H54 (cell line): ENCODE data around the gene SPON1.
A peak's percentile ranks its signal among the peaks of the same experiment; 100 is the strongest.
"Not testable (repeated sequence)": the region's sequence is repeated elsewhere in the genome, so short reads cannot be mapped to it uniquely, and the experiment has no call there.

Source experiments
- DNase-seq: peaks from one replicate; pipeline ENCODE4 v3.0.0; 2011; ENCODE audit warnings: low spot score, mixed read lengths; ENCODE audit not compliant: insufficient read length
- FAIRE-seq: peaks from 3 replicates; lab custom pipeline; 2011; peaks lifted over from hg19 to GRCh38; lab: Jason Lieb, UNC
- POLR2A ChIP-seq: IDR thresholded peaks from 2 replicates; pipeline ENCODE4 v1.6.1; 2011; ENCODE audit warnings: low read depth, mild to moderate bottlenecking, low read length

Gene SPON1

GRCh38 chr11:13931356-13931755 lies 31.2 kb upstream of the SPON1 start:
- FAIRE-seq: no peak
- DNase-seq: no peak

GRCh38 chr11:13937154-13937553 lies 25.4 kb upstream of the SPON1 start:
- FAIRE-seq: not testable (repeated sequence)

More at GRCh38 chr11:13931356-13931755, 31.2 kb upstream of the SPON1 start:
- TF ChIP-seq POLR2A: no peak

GRCh38 chr11:13938829-13939228 lies 23.7 kb upstream of the SPON1 start:
- DNase-seq, FAIRE-seq: not testable (repeated sequence)

More at GRCh38 chr11:13937154-13937553, 25.4 kb upstream of the SPON1 start:
- DNase-seq: not testable (repeated sequence)

GRCh38 chr11:13939961-13940906 lies 22.3 kb upstream of the SPON1 start:
- TF ChIP-seq POLR2A: no peak
- FAIRE-seq (no peak), DNase-seq (peak; percentile 60)

- FAIRE-seq (no peak), DNase-seq (no peak)
- TF ChIP-seq POLR2A: no peak
Measured at GRCh38 chr11:13940907-13941256, 21.6 kb upstream of the SPON1 start.

- DNase-seq (no peak), FAIRE-seq (no peak)
- no peak for TF ChIP-seq POLR2A
Measured at GRCh38 chr11:13941775-13942174, 20.7 kb upstream of the SPON1 start.

- DNase-seq (no peak), FAIRE-seq (no peak)
- no peak for TF ChIP-seq POLR2A
Measured at GRCh38 chr11:13942378-13942777, 20.1 kb upstream of the SPON1 start.

GRCh38 chr11:13942971-13943381 lies 19.5 kb upstream of the SPON1 start:
- FAIRE-seq (peak; percentile 58), DNase-seq (peak; percentile 31)
- no peak for TF ChIP-seq POLR2A

GRCh38 chr11:13944016-13944415 lies 18.5 kb upstream of the SPON1 start:
- no peak for DNase-seq
- TF ChIP-seq POLR2A: no peak
- FAIRE-seq: no peak

GRCh38 chr11:13944911-13945425 lies 17.6 kb upstream of the SPON1 start:
- FAIRE-seq (no peak), DNase-seq (no peak)
- no peak for TF ChIP-seq POLR2A

- DNase-seq: no peak
- TF ChIP-seq POLR2A: no peak
- FAIRE-seq: no peak
Measured at GRCh38 chr11:13947379-13947778, 15.1 kb upstream of the SPON1 start.

GRCh38 chr11:13949876-13950275 lies 12.6 kb upstream of the SPON1 start:
- TF ChIP-seq POLR2A: no peak
- no peak for DNase-seq
- no peak for FAIRE-seq

GRCh38 chr11:13952221-13952620 lies 10.3 kb upstream of the SPON1 start:
- FAIRE-seq (no peak), DNase-seq (no peak)
- TF ChIP-seq POLR2A: no peak

GRCh38 chr11:13952668-13953067 lies 9.9 kb upstream of the SPON1 start:
- no peak for TF ChIP-seq POLR2A
- FAIRE-seq: no peak
- no peak for DNase-seq

GRCh38 chr11:13954591-13954990 lies 7.9 kb upstream of the SPON1 start:
- DNase-seq (no peak), FAIRE-seq (no peak)
- TF ChIP-seq POLR2A: no peak
